H9 (cell line): ENCODE data around the gene CRMP1. TPM values are rescaled to one million over a fixed set of nuclear protein-coding genes. Genes with fewer than 3 reads are reported as not detected.

ENCODE experiments used
- DNase-seq: peaks from one replicate; pipeline ENCODE4 v3.0.0-alpha.2; 2017
- H2AFZ ChIP-seq: one replicate; pipeline ENCODE4 v1.6.1; 2013; ENCODE audit warnings: mild to moderate bottlenecking, low read length, control low read depth, moderate library complexity
- H2AK5ac ChIP-seq: 2 replicates; pipeline ENCODE4 v1.6.1; 2013; ENCODE audit warnings: low read length, control low read depth, mixed read lengths; ENCODE audit not compliant: insufficient read length
- H2BK120ac ChIP-seq: one replicate; pipeline ENCODE4 v1.6.1; 2013; ENCODE audit warnings: low read depth, mild to moderate bottlenecking, low read length, control low read depth, inconsistent platforms; ENCODE audit not compliant: poor library complexity, severe bottlenecking
- H2BK12ac ChIP-seq: 2 replicates; pipeline ENCODE4 v1.6.1; 2013; ENCODE audit warnings: low read length, control low read depth, mixed read lengths, low read depth; ENCODE audit not compliant: insufficient read length
- H2BK15ac ChIP-seq: 2 replicates; pipeline ENCODE4 v1.6.1; 2013; ENCODE audit warnings: low read depth, low read length, control low read depth
- H2BK20ac ChIP-seq: one replicate; pipeline ENCODE4 v1.6.1; 2013; ENCODE audit warnings: low read depth, mild to moderate bottlenecking, low read length, control low read depth, inconsistent platforms; ENCODE audit not compliant: poor library complexity, severe bottlenecking
- H2BK5ac ChIP-seq: 2 replicates; pipeline ENCODE4 v1.6.1; 2013; ENCODE audit warnings: low read length, control low read depth, mixed read lengths; ENCODE audit not compliant: insufficient read length
- H3K14ac ChIP-seq: 2 replicates; pipeline ENCODE4 v1.6.1; 2013; ENCODE audit warnings: low read length, control low read depth; ENCODE audit not compliant: insufficient read depth
- H3K18ac ChIP-seq: 2 replicates; pipeline ENCODE4 v1.6.1; 2013; ENCODE audit warnings: low read depth, mild to moderate bottlenecking, mixed read lengths, low read length, control low read depth; ENCODE audit not compliant: insufficient read length
- H3K23ac ChIP-seq: 2 replicates; pipeline ENCODE4 v1.6.1; 2013; ENCODE audit warnings: low read length, control low read depth, mixed read lengths, low read depth; ENCODE audit not compliant: insufficient read length
- H3K23me2 ChIP-seq: 2 replicates; pipeline ENCODE4 v1.6.1; 2013; ENCODE audit warnings: low read depth, mild to moderate bottlenecking, mixed read lengths, low read length, control low read depth; ENCODE audit not compliant: insufficient read length, poor library complexity, severe bottlenecking
- H3K27ac ChIP-seq: 2 replicates; pipeline ENCODE4 v1.5.1; 2013; ENCODE audit warnings: low read length, control low read depth, mixed read lengths, low read depth; ENCODE audit not compliant: insufficient read length
- H3K27me3 ChIP-seq: 2 replicates; pipeline ENCODE4 v1.6.1; 2013; ENCODE audit warnings: low read length, control low read depth, inconsistent platforms; ENCODE audit not compliant: insufficient read depth
- H3K4ac ChIP-seq: 2 replicates; pipeline ENCODE4 v1.6.1; 2013; ENCODE audit warnings: low read depth, mild to moderate bottlenecking, control low read depth, inconsistent platforms, low read length, moderate library complexity
- H3K4me1 ChIP-seq: 2 replicates; pipeline ENCODE4 v1.6.1; 2013; ENCODE audit warnings: low read length, control low read depth, inconsistent platforms; ENCODE audit not compliant: insufficient read depth
- H3K4me2 ChIP-seq: 2 replicates; pipeline ENCODE4 v1.6.1; 2013; ENCODE audit warnings: low read length, control low read depth, mixed read lengths; ENCODE audit not compliant: insufficient read length, insufficient read depth
- H3K56ac ChIP-seq: 2 replicates; pipeline ENCODE4 v1.6.1; 2013; ENCODE audit warnings: low read depth, mild to moderate bottlenecking, mixed read lengths, low read length, control low read depth; ENCODE audit not compliant: insufficient read length
- H3K79me1 ChIP-seq: 2 replicates; pipeline ENCODE4 v1.6.1; 2013; ENCODE audit warnings: low read depth, mild to moderate bottlenecking, moderate library complexity, low read length, control low read depth, inconsistent platforms; ENCODE audit not compliant: insufficient read depth, poor library complexity, severe bottlenecking
- H3K79me2 ChIP-seq: 2 replicates; pipeline ENCODE4 v1.6.1; 2013; ENCODE audit warnings: low read length, control low read depth, inconsistent platforms; ENCODE audit not compliant: insufficient read depth
- H3K9ac ChIP-seq: 2 replicates; pipeline ENCODE4 v1.6.1; 2013; ENCODE audit warnings: low read length, control low read depth, mixed read lengths; ENCODE audit not compliant: insufficient read length; ENCODE audit errors: extremely low read depth
- H3K9me3 ChIP-seq: one replicate; pipeline ENCODE4 v1.6.1; 2013; ENCODE audit warnings: low read depth, low read length, inconsistent platforms; ENCODE audit not compliant: control insufficient read depth
- H3T11ph ChIP-seq: one replicate; pipeline ENCODE4 v1.6.1; 2013; ENCODE audit warnings: mild to moderate bottlenecking, low read length, control low read depth, inconsistent platforms
- H4K20me1 ChIP-seq: one replicate; pipeline ENCODE4 v1.6.1; 2013; ENCODE audit not compliant: control insufficient read depth, insufficient read length, insufficient read depth
- H4K5ac ChIP-seq: 2 replicates; pipeline ENCODE4 v1.6.1; 2013; ENCODE audit warnings: low read depth, mild to moderate bottlenecking, mixed read lengths, low read length, control low read depth; ENCODE audit not compliant: insufficient read length
- H4K8ac ChIP-seq: replicated peaks from 2 replicates; pipeline ENCODE4 v1.6.1; 2013; ENCODE audit warnings: low read length, control low read depth, mixed read lengths, low read depth; ENCODE audit not compliant: insufficient read length
- H4K91ac ChIP-seq: 2 replicates; pipeline ENCODE4 v1.6.1; 2013; ENCODE audit warnings: low read depth, mild to moderate bottlenecking, moderate library complexity, mixed read lengths, low read length, control low read depth; ENCODE audit not compliant: insufficient read length
- H3K27ac Mint-ChIP-seq, 3 experiments: 2 replicates in 2 of 3; 3 replicates in 1 of 3; pipeline ENCODE4 v1.8.0; 2020 to 2021; ENCODE audit warnings: mixed read lengths in 3 of 3, mild to moderate bottlenecking in 1 of 3, moderate library complexity in 1 of 3
- H3K27me3 Mint-ChIP-seq: 2 replicates; pipeline ENCODE4 v1.8.0; 2021; ENCODE audit warnings: low read depth, mild to moderate bottlenecking, moderate library complexity, mixed read lengths
- H3K36me3 Mint-ChIP-seq, 3 experiments: 2 replicates in 2 of 3; 3 replicates in 1 of 3; pipeline ENCODE4 v1.8.0; 2020 to 2021; ENCODE audit warnings: low read depth in 3 of 3, mixed read lengths in 3 of 3; ENCODE audit not compliant: insufficient read depth in 1 of 3
- H3K4me1 Mint-ChIP-seq, 2 experiments: 2 replicates each; pipeline ENCODE4 v1.8.0; 2020; ENCODE audit warnings: mixed read lengths in 2 of 2
- H3K4me3 Mint-ChIP-seq, 2 experiments: 2 replicates in 1 of 2; 3 replicates in 1 of 2; pipeline ENCODE4 v1.8.0; 2020 to 2021; ENCODE audit warnings: mild to moderate bottlenecking in 2 of 2, mixed read lengths in 2 of 2, moderate library complexity in 1 of 2
- H3K9me3 Mint-ChIP-seq, 2 experiments: 2 replicates in 1 of 2; 3 replicates in 1 of 2; pipeline ENCODE4 v1.8.0; 2020; ENCODE audit warnings: mild to moderate bottlenecking in 2 of 2, mixed read lengths in 2 of 2, moderate library complexity in 1 of 2
- WGBS: extraction: QIAGEN DNeasy Blood & Tissue Kit; methylation state at CpG from one replicate; pipeline ENCODE4 v1.1.7; 2013; ENCODE audit warnings: missing lambda C conversion rate, low lambda C conversion rate, mixed read lengths; ENCODE audit not compliant: insufficient read length; ENCODE audit errors: extremely low coverage; 5-methylcytosine and 5-hydroxymethylcytosine counted together
- total RNA-seq: library from RNA; stranded (reverse); gene quantifications from 2 replicates; pipeline ENCODE4 v1.2.1, GENCODE V29; 2021
- TF ChIP-seq, protein P1 (sequence below): fragments of 200-600 bp; sonication (generic); conservative IDR thresholded peaks from 3 replicates; pipeline ENCODE4 v1.8.0; 2021; ENCODE audit warnings: antibody characterized with exemption, mild to moderate bottlenecking

The CRMP1 gene
- total RNA-seq, 1 experiment from 2014 or later, result 71.6 TPM

GRCh38 chr4:5881340-5881739 is 11.5 kb downstream of the CRMP1 start:
- no peak overlapping the region for H3K56ac ChIP-seq
- no peak overlapping the region for H3K18ac ChIP-seq

More at GRCh38 chr4:5881340-5881739, 11.5 kb downstream of the CRMP1 start:
- Histone ChIP-seq H2BK15ac (no peak overlapping the region), H3K4me2 (no peak overlapping the region), H3K23ac (no peak overlapping the region), H3K9ac (no peak overlapping the region), H3K79me2 (peaks cover 58% of the 10 kb centered on the region), H2AFZ (no peak overlapping the region), H2BK120ac (no peak overlapping the region), H2BK5ac (no peak overlapping the region), H4K8ac (no peak overlapping the region), H3K4me1 (peaks cover 9% of the 10 kb centered on the region), H3T11ph (no peak overlapping the region), H3K27me3 (no peaks in the 10 kb centered on the region), H3K4ac (no peak overlapping the region), H2BK12ac (no peak overlapping the region), H3K23me2 (no peaks in the 10 kb centered on the region), H2BK20ac (no peak overlapping the region), H4K20me1 (no peaks in the 10 kb centered on the region), H3K79me1 (peaks cover 31% of the 10 kb centered on the region), H4K5ac (no peak overlapping the region), H3K9me3 (no peaks in the 10 kb centered on the region), H2AK5ac (no peak overlapping the region), H4K91ac (no peak overlapping the region), H3K14ac (no peak overlapping the region), H3K27ac (no peak overlapping the region)
- TF ChIP-seq, protein P1, sequence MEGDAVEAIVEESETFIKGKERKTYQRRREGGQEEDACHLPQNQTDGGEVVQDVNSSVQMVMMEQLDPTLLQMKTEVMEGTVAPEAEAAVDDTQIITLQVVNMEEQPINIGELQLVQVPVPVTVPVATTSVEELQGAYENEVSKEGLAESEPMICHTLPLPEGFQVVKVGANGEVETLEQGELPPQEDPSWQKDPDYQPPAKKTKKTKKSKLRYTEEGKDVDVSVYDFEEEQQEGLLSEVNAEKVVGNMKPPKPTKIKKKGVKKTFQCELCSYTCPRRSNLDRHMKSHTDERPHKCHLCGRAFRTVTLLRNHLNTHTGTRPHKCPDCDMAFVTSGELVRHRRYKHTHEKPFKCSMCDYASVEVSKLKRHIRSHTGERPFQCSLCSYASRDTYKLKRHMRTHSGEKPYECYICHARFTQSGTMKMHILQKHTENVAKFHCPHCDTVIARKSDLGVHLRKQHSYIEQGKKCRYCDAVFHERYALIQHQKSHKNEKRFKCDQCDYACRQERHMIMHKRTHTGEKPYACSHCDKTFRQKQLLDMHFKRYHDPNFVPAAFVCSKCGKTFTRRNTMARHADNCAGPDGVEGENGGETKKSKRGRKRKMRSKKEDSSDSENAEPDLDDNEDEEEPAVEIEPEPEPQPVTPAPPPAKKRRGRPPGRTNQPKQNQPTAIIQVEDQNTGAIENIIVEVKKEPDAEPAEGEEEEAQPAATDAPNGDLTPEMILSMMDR, result no peak
- DNase-seq, result no peak
- no peaks in the 10 kb centered on the region for H3K27me3 Mint-ChIP-seq
- no peak overlapping the region for H3K27ac Mint-ChIP-seq
- WGBS, result no CpG with 5 or more reads among the region's 4 CpGs
- peaks cover 0 to 3% (median 0%) of the 10 kb centered on the region in 3 experiments; a peak in 2 of 7 replicates for H3K36me3 Mint-ChIP-seq
- H3K9me3 Mint-ChIP-seq, result no peaks in the 10 kb centered on the region
- peaks cover 19 to 38% of the 10 kb centered on the region in 2 experiments for H3K4me1 Mint-ChIP-seq
- H3K4me3 Mint-ChIP-seq, result no peak overlapping the region
